ENCODE results near the gene CYP3A4. TPM values are rescaled to one million over a fixed set of nuclear protein-coding genes. Genes with fewer than 3 reads are reported as not detected.

The CYP3A4 gene
- polyA plus RNA-seq (2013, experiment 1 of 2), result not detected
- polyA plus RNA-seq (2013, experiment 2 of 2), result not detected

GRCh38 chr7:99784007-99784406 is at the start of gene CYP3A4:
CYP3A4 (minus strand) TSS chr7:99784184; CDS start chr7:99784081, 103 bp downstream.
- H3K27ac ChIP-seq (ENCODE audit: low read depth, low read length), result no peak within 1 kb of the TSS
- H4K5ac ChIP-seq (ENCODE audit: low read length), result no peak within 1 kb of the TSS
- no peak within 1 kb of the TSS for H2BK120ac ChIP-seq (ENCODE audit: low read depth, low read length)
- no peaks in the 10 kb centered on the region for H3K36me3 ChIP-seq (ENCODE audit: control insufficient read depth, insufficient read depth, low read length)
- H3K9ac ChIP-seq (ENCODE audit: low read length), result no peak within 1 kb of the TSS
- no peak within 1 kb of the TSS for H3K4me2 ChIP-seq (ENCODE audit: low read length)
- H4K8ac ChIP-seq (ENCODE audit: low read depth, low read length), result no peak within 1 kb of the TSS
- H2AK5ac ChIP-seq (ENCODE audit: low read length), result no peak within 1 kb of the TSS
- no peaks in the 10 kb centered on the region for H3K79me1 ChIP-seq (ENCODE audit: low read length)
- H3K79me2 ChIP-seq (ENCODE audit: control insufficient read depth, insufficient read depth, low read length), result no peaks in the 10 kb centered on the region
- H3K4me1 ChIP-seq (ENCODE audit: control insufficient read depth, low read depth, low read length), result no peaks in the 10 kb centered on the region
- H3K23ac ChIP-seq (ENCODE audit: low read length), result no peak within 1 kb of the TSS
- no peak within 1 kb of the TSS for H2BK5ac ChIP-seq (ENCODE audit: low read length)
- H3K56ac ChIP-seq (ENCODE audit: low read length), result no peak within 1 kb of the TSS
- no peak within 1 kb of the TSS for H3K18ac ChIP-seq (ENCODE audit: low read length)
- H3K4me3 ChIP-seq (ENCODE audit: low read length), result no peak within 1 kb of the TSS
- H3K4ac ChIP-seq (ENCODE audit: low read depth, low read length), result no peak within 1 kb of the TSS
- DNase-seq, result no peak
- H2BK15ac ChIP-seq (replicated peaks; ENCODE audit: low read depth), result no peak within 1 kb of the TSS
- no peaks in the 10 kb centered on the region for H3K27me3 ChIP-seq (ENCODE audit: insufficient read depth, low read length, poor library complexity)

DNA sequence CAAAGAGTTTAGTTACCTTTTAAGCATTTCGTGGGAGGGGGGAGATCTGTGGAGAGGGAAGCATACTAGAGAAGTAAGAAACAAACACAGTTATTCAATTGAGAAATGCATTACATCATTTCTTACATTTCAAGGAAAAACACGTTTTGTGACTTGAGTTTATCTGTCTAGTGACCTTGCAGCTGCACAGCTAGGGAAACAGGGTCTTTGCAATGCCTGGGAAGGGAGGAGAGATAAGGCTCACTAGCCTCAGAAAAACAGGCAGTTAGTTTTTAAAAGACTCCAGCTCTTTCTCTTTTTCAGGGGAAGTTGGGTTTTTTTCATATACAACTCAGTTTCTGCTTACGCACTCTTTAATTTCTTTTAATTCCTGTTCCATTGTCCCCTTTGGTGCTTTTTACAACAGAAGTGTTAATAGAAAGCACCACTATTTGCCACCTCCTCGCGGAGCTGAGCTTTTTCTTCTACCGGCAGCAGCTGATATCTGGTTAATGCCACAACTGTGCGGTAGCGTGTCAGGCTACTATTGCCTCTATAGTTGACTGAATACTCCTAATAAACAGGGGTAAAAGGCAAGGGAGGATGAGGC is 49.4 kb upstream of the CYP3A4 start:
- no peaks in the 10 kb centered on the region for H3K79me2 ChIP-seq (ENCODE audit: control insufficient read depth, insufficient read depth, low read length)
- H3K27me3 ChIP-seq (ENCODE audit: insufficient read depth, low read length, poor library complexity), result no peaks in the 10 kb centered on the region
- no peak overlapping the region for H3K9ac ChIP-seq (ENCODE audit: low read length)
- H3K23ac ChIP-seq (ENCODE audit: low read length), result no peak overlapping the region
- WGBS (ENCODE audit: extremely low coverage, insufficient coverage, low lambda C conversion rate), result no CpG with 5 or more reads among the region's 8 CpGs
- no peak overlapping the region for H3K4me2 ChIP-seq (ENCODE audit: low read length)
- H3K4ac ChIP-seq (ENCODE audit: low read depth, low read length), result no peak overlapping the region
- no peak overlapping the region for H3K56ac ChIP-seq (ENCODE audit: low read length)
- peak overlapping the region; percentile 22 for H2BK5ac ChIP-seq (ENCODE audit: low read length)
- no peaks in the 10 kb centered on the region for H3K36me3 ChIP-seq (ENCODE audit: control insufficient read depth, insufficient read depth, low read length)
- H4K5ac ChIP-seq (ENCODE audit: low read length), result no peak overlapping the region
- no peak overlapping the region for H3K27ac ChIP-seq (ENCODE audit: low read depth, low read length)
- DNase-seq, result no peak
- no peak overlapping the region for H4K8ac ChIP-seq (ENCODE audit: low read depth, low read length)
- peaks cover 10% of the 10 kb centered on the region for H3K4me1 ChIP-seq (ENCODE audit: control insufficient read depth, low read depth, low read length)
- H3K4me3 ChIP-seq (ENCODE audit: low read length), result no peak overlapping the region
- no peak overlapping the region for H2AK5ac ChIP-seq (ENCODE audit: low read length)
- H2BK15ac ChIP-seq (replicated peaks; ENCODE audit: low read depth), result no peak overlapping the region
- H2BK120ac ChIP-seq (ENCODE audit: low read depth, low read length), result no peak overlapping the region
- H3K79me1 ChIP-seq (ENCODE audit: low read length), result no peaks in the 10 kb centered on the region
- peak overlapping the region; percentile 75 for H3K18ac ChIP-seq (ENCODE audit: low read length)

DNA sequence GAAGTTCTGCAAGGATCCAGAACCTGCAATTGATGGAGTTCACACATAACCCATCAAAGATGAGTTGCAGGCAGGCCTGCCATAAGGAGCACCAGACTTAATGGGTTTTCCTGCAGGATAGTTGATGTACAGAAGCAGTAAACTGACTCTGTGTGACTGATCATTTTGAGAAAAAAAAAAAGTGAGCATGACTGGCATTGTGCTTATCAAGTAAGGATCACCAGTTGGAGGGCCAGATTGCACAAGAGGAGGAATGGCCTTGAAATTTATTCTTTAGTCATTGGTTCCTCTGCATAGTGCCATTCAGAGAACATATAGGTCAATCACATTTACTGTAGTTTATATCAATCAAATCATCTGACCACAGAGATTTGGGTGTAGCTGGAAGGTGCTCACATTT is 47.6 kb upstream of the CYP3A4 start:
- Histone ChIP-seq H3K23ac (ENCODE audit: low read length) (no peak overlapping the region), H2AK5ac (ENCODE audit: low read length) (no peak overlapping the region), H3K27ac (ENCODE audit: low read depth, low read length) (peak overlapping the region; percentile 8), H2BK5ac (ENCODE audit: low read length) (no peak overlapping the region), H4K8ac (ENCODE audit: low read depth, low read length) (no peak overlapping the region), H3K79me1 (ENCODE audit: low read length) (no peaks in the 10 kb centered on the region), H3K36me3 (ENCODE audit: control insufficient read depth, insufficient read depth, low read length) (no peaks in the 10 kb centered on the region), H3K9ac (ENCODE audit: low read length) (no peak overlapping the region), H3K4me3 (ENCODE audit: low read length) (no peak overlapping the region), H3K4me1 (ENCODE audit: control insufficient read depth, low read depth, low read length) (peaks cover 10% of the 10 kb centered on the region), H4K5ac (ENCODE audit: low read length) (no peak overlapping the region), H2BK15ac (replicated peaks; ENCODE audit: low read depth) (no peak overlapping the region), H3K18ac (ENCODE audit: low read length) (no peak overlapping the region), H3K27me3 (ENCODE audit: insufficient read depth, low read length, poor library complexity) (no peaks in the 10 kb centered on the region), H3K4ac (ENCODE audit: low read depth, low read length) (no peak overlapping the region), H2BK120ac (ENCODE audit: low read depth, low read length) (no peak overlapping the region), H3K79me2 (ENCODE audit: control insufficient read depth, insufficient read depth, low read length) (no peaks in the 10 kb centered on the region), H3K4me2 (ENCODE audit: low read length) (no peak overlapping the region), H3K56ac (ENCODE audit: low read length) (no peak overlapping the region)
- no peak for DNase-seq

- Histone ChIP-seq H3K27me3 (ENCODE audit: insufficient read depth, low read length, poor library complexity) (no peaks in the 10 kb centered on the region), H3K4me3 (ENCODE audit: low read length) (no peak overlapping the region), H3K23ac (ENCODE audit: low read length) (no peak overlapping the region), H3K18ac (ENCODE audit: low read length) (no peak overlapping the region), H3K4me1 (ENCODE audit: control insufficient read depth, low read depth, low read length) (peaks cover 10% of the 10 kb centered on the region), H4K8ac (ENCODE audit: low read depth, low read length) (no peak overlapping the region), H3K27ac (ENCODE audit: low read depth, low read length) (peak overlapping the region; percentile 79), H3K4ac (ENCODE audit: low read depth, low read length) (no peak overlapping the region), H3K4me2 (ENCODE audit: low read length) (no peak overlapping the region), H3K56ac (ENCODE audit: low read length) (peak overlapping the region; percentile 70), H4K5ac (ENCODE audit: low read length) (no peak overlapping the region), H3K79me2 (ENCODE audit: control insufficient read depth, insufficient read depth, low read length) (no peaks in the 10 kb centered on the region), H2BK15ac (replicated peaks; ENCODE audit: low read depth) (peak overlapping the region; percentile 12), H2AK5ac (ENCODE audit: low read length) (no peak overlapping the region), H3K36me3 (ENCODE audit: control insufficient read depth, insufficient read depth, low read length) (no peaks in the 10 kb centered on the region), H3K9ac (ENCODE audit: low read length) (no peak overlapping the region), H3K79me1 (ENCODE audit: low read length) (no peaks in the 10 kb centered on the region), H2BK5ac (ENCODE audit: low read length) (peak overlapping the region; percentile 64), H2BK120ac (ENCODE audit: low read depth, low read length) (peak overlapping the region; percentile 98)
- WGBS (ENCODE audit: extremely low coverage, insufficient coverage, low lambda C conversion rate), result no CpG with 5 or more reads among the region's 1 CpG
- no peak for DNase-seq
These were observed 45.7 kb upstream of the CYP3A4 start for GRCh38 chr7:99829524-99830160.

DNA sequence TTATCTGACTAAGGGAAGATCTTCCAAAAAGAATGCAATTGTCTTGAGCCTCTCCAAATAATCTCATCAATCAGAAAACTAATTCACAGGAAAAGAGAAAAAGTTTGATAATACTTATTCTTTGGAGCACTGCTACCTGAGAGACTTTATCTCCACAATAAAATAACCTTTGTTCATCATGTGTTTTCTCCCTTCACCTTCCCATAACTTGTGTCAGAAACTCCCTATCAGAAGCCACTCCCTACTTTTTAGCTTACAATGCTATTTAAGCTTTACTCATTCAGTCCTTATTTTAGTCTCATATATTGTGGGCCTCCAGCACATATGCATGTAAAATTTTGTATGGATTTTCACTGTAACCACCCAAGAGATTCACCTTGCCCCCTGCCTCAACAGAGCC is 44.8 kb upstream of the CYP3A4 start:
- H2BK120ac ChIP-seq (ENCODE audit: low read depth, low read length), result peak overlapping the region; percentile 98
- no peak overlapping the region for H3K56ac ChIP-seq (ENCODE audit: low read length)
- no peak overlapping the region for H4K5ac ChIP-seq (ENCODE audit: low read length)
- H3K79me2 ChIP-seq (ENCODE audit: control insufficient read depth, insufficient read depth, low read length), result no peaks in the 10 kb centered on the region
- H3K36me3 ChIP-seq (ENCODE audit: control insufficient read depth, insufficient read depth, low read length), result no peaks in the 10 kb centered on the region
- no peak overlapping the region for H4K8ac ChIP-seq (ENCODE audit: low read depth, low read length)
- no peak overlapping the region for H3K4ac ChIP-seq (ENCODE audit: low read depth, low read length)
- peak overlapping the region; percentile 12 for H2BK15ac ChIP-seq (replicated peaks; ENCODE audit: low read depth)
- H3K27me3 ChIP-seq (ENCODE audit: insufficient read depth, low read length, poor library complexity), result no peaks in the 10 kb centered on the region
- H2BK5ac ChIP-seq (ENCODE audit: low read length), result peak overlapping the region; percentile 21
- H2AK5ac ChIP-seq (ENCODE audit: low read length), result no peak overlapping the region
- H3K9ac ChIP-seq (ENCODE audit: low read length), result no peak overlapping the region
- H3K27ac ChIP-seq (ENCODE audit: low read depth, low read length), result peak overlapping the region; percentile 79
- no peak overlapping the region for H3K23ac ChIP-seq (ENCODE audit: low read length)
- H3K4me3 ChIP-seq (ENCODE audit: low read length), result no peak overlapping the region
- no peaks in the 10 kb centered on the region for H3K79me1 ChIP-seq (ENCODE audit: low read length)
- H3K18ac ChIP-seq (ENCODE audit: low read length), result peak overlapping the region; percentile 60
- H3K4me2 ChIP-seq (ENCODE audit: low read length), result no peak overlapping the region
- peaks cover 10% of the 10 kb centered on the region for H3K4me1 ChIP-seq (ENCODE audit: control insufficient read depth, low read depth, low read length)
- peak; percentile 71 for DNase-seq
